ENCODE data around the gene ZBTB18. TPM values are rescaled to one million over a fixed set of nuclear protein-coding genes. Genes with fewer than 3 reads are reported as not detected.
"Not testable (repeated sequence)": the region's sequence is repeated elsewhere in the genome, so short reads cannot be mapped to it uniquely, and the experiment has no call there.

The ZBTB18 gene
- polyA plus RNA-seq, 2 of the 4 experiments (the other 2 are of a cell fraction), result 9.7 to 9.9 TPM

DNA sequence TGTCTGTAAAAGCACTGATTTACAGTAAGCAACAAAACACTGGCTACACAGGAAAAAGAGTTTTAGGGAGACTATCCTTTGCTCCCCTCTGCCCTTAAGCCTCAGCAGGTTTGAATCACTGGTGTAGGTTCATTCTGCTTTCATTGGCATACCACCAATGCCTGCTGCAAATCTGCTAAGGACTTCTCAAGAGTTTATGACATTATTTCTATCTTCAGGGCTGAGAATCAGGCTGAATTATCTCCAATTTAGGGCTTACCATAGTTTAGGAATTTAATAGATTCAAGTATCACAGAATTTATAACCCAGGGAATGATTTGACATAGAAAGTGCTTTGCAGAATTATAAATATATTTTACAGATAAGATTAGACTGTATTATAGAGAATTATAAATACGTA lies 6.7 kb upstream of the ZBTB18 start:
- WGBS (ENCODE audit: missing lambda C conversion rate), result 0% methylated on average over 1 of the region's 1 CpG
- TF ChIP-seq KDM1A (IDR thresholded peaks at IDR 0.05; ENCODE audit: low read depth), result no peak
- no peak for TF ChIP-seq HOXB5 (CRISPR knock-in tag; IDR thresholded peaks at IDR 0.05)
- FAIRE-seq, result no peak

DNA sequence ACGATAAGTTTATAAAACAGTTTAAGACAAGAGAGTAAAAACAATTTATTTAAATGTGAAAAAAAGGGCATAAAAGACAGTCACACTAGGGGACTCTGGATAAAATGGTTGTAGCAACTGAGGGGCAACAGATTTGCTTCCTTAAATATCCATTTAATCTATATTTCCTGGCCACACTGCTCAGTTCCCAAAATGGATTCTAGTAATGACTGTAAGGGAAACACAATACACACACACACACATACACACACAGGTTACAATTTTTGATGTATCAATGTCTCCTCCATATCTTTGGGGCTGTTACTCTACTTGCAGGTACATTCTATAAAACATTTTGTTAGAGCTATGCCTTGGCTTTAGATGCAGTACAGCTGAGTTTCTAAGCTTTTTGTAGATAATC lies 4.8 kb upstream of the ZBTB18 start:
- CTCF ChIA-PET, result interaction anchor here (0.9 to 1.3 kb wide), 2 partner anchors 234 to 300 kb away, joined by 4 to 7 read pairs; no protein-coding TSS in a partner anchor
- DNase-seq (ENCODE audit: low read depth in 1 of 2, low spot score in 1 of 2); H3K27ac ChIP-seq; H3K4me2 ChIP-seq; FAIRE-seq; H3K4me3 ChIP-seq; H3K9me3 ChIP-seq; POLR2A ChIA-PET; ATAC-seq: not testable (repeated sequence)
- 94% methylated on average over 1 of the region's 1 CpG for WGBS (ENCODE audit: missing lambda C conversion rate)
- H3K4me1 ChIP-seq, result peaks cover 22% of the 10 kb centered on the region

More for the DNA sequence above, 6.7 kb upstream of the ZBTB18 start:
- CTCF ChIA-PET, result no interaction called here
- DNase-seq (ENCODE audit: low read depth in 1 of 2, low spot score in 1 of 2) (no peak), ATAC-seq (no peak)
- Histone ChIP-seq H3K9me3 (no peaks in the 10 kb centered on the region), H3K4me3 (no peak overlapping the region), H3K27ac (no peak overlapping the region), H3K4me2 (no peak overlapping the region), H3K4me1 (peaks cover 7% of the 10 kb centered on the region; the same call in 1 of the 3 replicates)
- POLR2A ChIA-PET, result no interaction called here

DNA sequence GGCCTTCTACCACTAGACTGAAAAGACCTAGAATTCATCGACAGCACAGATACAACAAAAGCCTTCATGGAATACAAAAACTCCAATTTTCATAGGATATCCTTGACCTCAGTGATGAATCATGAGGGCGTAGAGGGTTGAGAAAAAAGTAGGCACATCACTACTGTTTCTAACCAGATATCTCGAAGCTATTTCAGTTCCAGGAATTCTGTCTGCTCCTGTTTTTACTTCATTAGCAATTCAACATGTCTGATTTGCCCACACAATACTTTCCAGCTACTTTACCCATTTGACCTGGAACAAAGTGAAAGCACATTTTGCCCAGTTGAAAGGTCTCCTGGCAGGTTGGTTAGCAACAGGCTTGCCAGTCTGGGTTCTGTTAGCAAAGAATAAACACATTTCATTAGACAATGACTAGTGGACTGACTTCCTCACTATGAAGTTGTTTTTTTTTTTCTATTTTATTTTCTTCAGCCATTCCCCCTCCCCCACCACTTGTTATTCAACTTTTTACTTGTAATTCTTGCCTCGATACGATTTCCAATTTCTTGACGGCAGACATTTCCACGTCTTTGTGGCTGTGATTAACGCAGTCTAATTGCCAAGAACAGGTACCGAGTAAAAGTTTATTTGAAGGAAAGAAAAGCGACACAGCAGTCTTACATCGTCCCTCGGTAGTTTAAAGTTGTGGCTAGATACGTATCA lies 4.0 kb upstream of the ZBTB18 start:
- DNase-seq (ENCODE audit: low read depth in 1 of 2, low spot score in 1 of 2) (no peak), FAIRE-seq (no peak)
- POLR2A ChIA-PET, result interaction anchor here (1.1 to 2.1 kb wide), 7 partner anchors 18 to 226 kb away, joined by 3 to 10 read pairs (median 4); partner anchors contain the start of gene AKT3

More for the DNA sequence above, 4.0 kb upstream of the ZBTB18 start:
- H3K4me1 ChIP-seq, result peaks cover 30% of the 10 kb centered on the region
- TF ChIP-seq, protein P1, sequence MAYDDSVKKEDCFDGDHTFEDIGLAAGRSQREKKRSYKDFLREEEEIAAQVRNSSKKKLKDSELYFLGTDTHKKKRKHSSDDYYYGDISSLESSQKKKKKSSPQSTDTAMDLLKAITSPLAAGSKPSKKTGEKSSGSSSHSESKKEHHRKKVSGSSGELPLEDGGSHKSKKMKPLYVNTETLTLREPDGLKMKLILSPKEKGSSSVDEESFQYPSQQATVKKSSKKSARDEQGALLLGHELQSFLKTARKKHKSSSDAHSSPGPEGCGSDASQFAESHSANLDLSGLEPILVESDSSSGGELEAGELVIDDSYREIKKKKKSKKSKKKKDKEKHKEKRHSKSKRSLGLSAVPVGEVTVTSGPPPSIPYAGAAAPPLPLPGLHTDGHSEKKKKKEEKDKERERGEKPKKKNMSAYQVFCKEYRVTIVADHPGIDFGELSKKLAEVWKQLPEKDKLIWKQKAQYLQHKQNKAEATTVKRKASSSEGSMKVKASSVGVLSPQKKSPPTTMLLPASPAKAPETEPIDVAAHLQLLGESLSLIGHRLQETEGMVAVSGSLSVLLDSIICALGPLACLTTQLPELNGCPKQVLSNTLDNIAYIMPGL (CRISPR knock-in tag; IDR thresholded peaks at IDR 0.05; ENCODE audit: borderline replicate concordance), result no peak
- TF ChIP-seq MAZ (IDR thresholded peaks at IDR 0.05; ENCODE audit: borderline replicate concordance, low read depth, low read length) (no peak), ELK1 (IDR thresholded peaks at IDR 0.05; ENCODE audit: low read depth, low read length) (no peak), FOXS1 (CRISPR knock-in tag; IDR thresholded peaks at IDR 0.05) (no peak), HOXA7 (CRISPR knock-in tag; IDR thresholded peaks at IDR 0.05) (no peak), ZFP36 (IDR thresholded peaks at IDR 0.05; ENCODE audit: borderline replicate concordance, partially characterized antibody) (no peak), PHF8 (IDR thresholded peaks at IDR 0.05; ENCODE audit: borderline replicate concordance, low read depth) (no peak), RARB (CRISPR knock-in tag; IDR thresholded peaks at IDR 0.05) (no peak)
- TF ChIP-seq, protein P2, sequence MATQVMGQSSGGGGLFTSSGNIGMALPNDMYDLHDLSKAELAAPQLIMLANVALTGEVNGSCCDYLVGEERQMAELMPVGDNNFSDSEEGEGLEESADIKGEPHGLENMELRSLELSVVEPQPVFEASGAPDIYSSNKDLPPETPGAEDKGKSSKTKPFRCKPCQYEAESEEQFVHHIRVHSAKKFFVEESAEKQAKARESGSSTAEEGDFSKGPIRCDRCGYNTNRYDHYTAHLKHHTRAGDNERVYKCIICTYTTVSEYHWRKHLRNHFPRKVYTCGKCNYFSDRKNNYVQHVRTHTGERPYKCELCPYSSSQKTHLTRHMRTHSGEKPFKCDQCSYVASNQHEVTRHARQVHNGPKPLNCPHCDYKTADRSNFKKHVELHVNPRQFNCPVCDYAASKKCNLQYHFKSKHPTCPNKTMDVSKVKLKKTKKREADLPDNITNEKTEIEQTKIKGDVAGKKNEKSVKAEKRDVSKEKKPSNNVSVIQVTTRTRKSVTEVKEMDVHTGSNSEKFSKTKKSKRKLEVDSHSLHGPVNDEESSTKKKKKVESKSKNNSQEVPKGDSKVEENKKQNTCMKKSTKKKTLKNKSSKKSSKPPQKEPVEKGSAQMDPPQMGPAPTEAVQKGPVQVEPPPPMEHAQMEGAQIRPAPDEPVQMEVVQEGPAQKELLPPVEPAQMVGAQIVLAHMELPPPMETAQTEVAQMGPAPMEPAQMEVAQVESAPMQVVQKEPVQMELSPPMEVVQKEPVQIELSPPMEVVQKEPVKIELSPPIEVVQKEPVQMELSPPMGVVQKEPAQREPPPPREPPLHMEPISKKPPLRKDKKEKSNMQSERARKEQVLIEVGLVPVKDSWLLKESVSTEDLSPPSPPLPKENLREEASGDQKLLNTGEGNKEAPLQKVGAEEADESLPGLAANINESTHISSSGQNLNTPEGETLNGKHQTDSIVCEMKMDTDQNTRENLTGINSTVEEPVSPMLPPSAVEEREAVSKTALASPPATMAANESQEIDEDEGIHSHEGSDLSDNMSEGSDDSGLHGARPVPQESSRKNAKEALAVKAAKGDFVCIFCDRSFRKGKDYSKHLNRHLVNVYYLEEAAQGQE (IDR thresholded peaks at IDR 0.05), result no peak
- H3K4me3 ChIP-seq, result peak overlapping the region; percentile 79
- WGBS (ENCODE audit: missing lambda C conversion rate), result 13% methylated on average over 13 of the region's 13 CpGs
- peak overlapping the region; percentile 85 for H3K4me2 ChIP-seq
- peak overlapping the region; percentile 86 to 93 for H3K27ac ChIP-seq
- ATAC-seq, result no peak
- CTCF ChIA-PET, result interaction anchor here (0.8 to 1.8 kb wide), 5 partner anchors 13 to 301 kb away, joined by 3 to 7 read pairs (median 4); no protein-coding TSS in a partner anchor
- no peaks in the 10 kb centered on the region for H3K9me3 ChIP-seq
